Neural progenitor cell (in vitro differentiated cells): ENCODE measurements around the gene DDX25. TPM values are rescaled to one million over a fixed set of nuclear protein-coding genes. Genes with fewer than 3 reads are reported as not detected.

ENCODE experiments used
- DNase-seq: peaks from one replicate; pipeline ENCODE4 v3.0.0-alpha.2; 2016; ENCODE audit warnings: low spot score
- H2AFZ ChIP-seq: fragments of 200-600 bp; sonication (generic); replicated peaks from 2 replicates; pipeline ENCODE4 v1.6.1; 2016; ENCODE audit warnings: antibody characterized with exemption
- H3F3A ChIP-seq: fragments of 200-600 bp; sonication (generic); 2 replicates; pipeline ENCODE4 v1.6.1; 2016; ENCODE audit warnings: antibody characterized with exemption, low read depth
- H3K27ac ChIP-seq: fragments of 200-600 bp; sonication (generic); 2 replicates; pipeline ENCODE4 v1.5.1; 2016; ENCODE audit warnings: mild to moderate bottlenecking
- H3K27me3 ChIP-seq: fragments of 200-600 bp; sonication (generic); 2 replicates; pipeline ENCODE4 v1.6.1; 2016; ENCODE audit warnings: mild to moderate bottlenecking, moderate library complexity
- H3K36me3 ChIP-seq: fragments of 200-600 bp; sonication (generic); 2 replicates; pipeline ENCODE4 v1.5.1; 2016
- H3K4me1 ChIP-seq: fragments of 200-600 bp; sonication (generic); 2 replicates; pipeline ENCODE4 v1.6.1; 2016; ENCODE audit warnings: mixed run types
- H3K4me2 ChIP-seq: fragments of 200-600 bp; sonication (generic); 2 replicates; pipeline ENCODE4 v1.6.1; 2016
- H3K4me3 ChIP-seq: fragments of 200-600 bp; sonication (generic); 2 replicates; pipeline ENCODE4 v1.5.1; 2016
- H3K79me2 ChIP-seq: fragments of 200-600 bp; sonication (generic); 2 replicates; pipeline ENCODE4 v1.6.1; 2016; ENCODE audit warnings: low read depth
- H3K9ac ChIP-seq: fragments of 200-600 bp; sonication (generic); 2 replicates; pipeline ENCODE4 v1.6.1; 2016
- H3K9me3 ChIP-seq: fragments of 200-600 bp; sonication (generic); 2 replicates; pipeline ENCODE4 v1.5.1; 2016; ENCODE audit warnings: low read depth
- H4K20me1 ChIP-seq: fragments of 200-600 bp; sonication (generic); 2 replicates; pipeline ENCODE4 v1.6.1; 2016; ENCODE audit warnings: low read depth
- H3K27ac Mint-ChIP-seq: 3 replicates; pipeline ENCODE4 v1.8.0; 2021; ENCODE audit warnings: mixed read lengths
- H3K27me3 Mint-ChIP-seq: 2 replicates; pipeline ENCODE4 v1.8.0; 2022; ENCODE audit warnings: low read depth, mild to moderate bottlenecking, inconsistent platforms, moderate library complexity, mixed read lengths; ENCODE audit not compliant: insufficient read depth
- H3K36me3 Mint-ChIP-seq: 3 replicates; pipeline ENCODE4 v1.8.0; 2021; ENCODE audit warnings: mixed read lengths
- H3K4me1 Mint-ChIP-seq: 3 replicates; pipeline ENCODE4 v1.8.0; 2021; ENCODE audit warnings: mixed read lengths
- H3K4me3 Mint-ChIP-seq: 3 replicates; pipeline ENCODE4 v1.8.0; 2021; ENCODE audit warnings: mild to moderate bottlenecking, moderate library complexity, mixed read lengths
- H3K9me3 Mint-ChIP-seq: 3 replicates; pipeline ENCODE4 v1.8.0; 2020; ENCODE audit warnings: mixed read lengths
- CTCF ChIP-seq: fragments of 200-600 bp; sonication (generic); IDR thresholded peaks from 2 replicates; pipeline ENCODE4 v1.5.1; 2017; ENCODE audit warnings: antibody characterized with exemption, mild to moderate bottlenecking
- EZH2 ChIP-seq: fragments of 200-600 bp; sonication (generic); IDR thresholded peaks from 2 replicates; pipeline ENCODE4 v1.6.1; 2017; ENCODE audit warnings: antibody characterized with exemption, mild to moderate bottlenecking, moderate library complexity
- EZH2phosphoT487 ChIP-seq: fragments of 200-600 bp; sonication (generic); IDR thresholded peaks from 2 replicates; pipeline ENCODE4 v1.6.1; 2017; ENCODE audit warnings: antibody characterized with exemption
- total RNA-seq: library from RNA; depleted of rRNA; stranded (reverse); fragments of >200 nt; gene quantifications from 2 replicates; pipeline ENCODE4 v1.2.3, GENCODE V29; 2015; ENCODE audit warnings: low replicate concordance

Gene DDX25
- total RNA-seq, 1 donor from 2014 or later: 12.4 TPM

GRCh38 chr11:125922156-125922555 lies 17.8 kb downstream of the DDX25 start:
- Histone ChIP-seq H3K4me1 (peaks cover 8% of the 10 kb centered on the region), H3K9ac (no peak overlapping the region), H3K4me3 (no peak overlapping the region), H3K4me2 (no peak overlapping the region), H3F3A (no peaks in the 10 kb centered on the region), H2AFZ (no peak overlapping the region), H3K79me2 (no peaks in the 10 kb centered on the region), H3K9me3 (no peaks in the 10 kb centered on the region), H3K36me3 (no peaks in the 10 kb centered on the region), H3K27ac (no peak overlapping the region), H4K20me1 (no peaks in the 10 kb centered on the region), H3K27me3 (no peaks in the 10 kb centered on the region)
- H3K9me3 Mint-ChIP-seq: no peaks in the 10 kb centered on the region
- H3K4me1 Mint-ChIP-seq: peaks cover 15% of the 10 kb centered on the region
- no peaks in the 10 kb centered on the region for H3K27me3 Mint-ChIP-seq
- H3K36me3 Mint-ChIP-seq: no peaks in the 10 kb centered on the region
- peak overlapping the region; percentile 53 for H3K27ac Mint-ChIP-seq
- no peak overlapping the region for H3K4me3 Mint-ChIP-seq
- DNase-seq: no peak
- TF ChIP-seq CTCF: no peak
- TF ChIP-seq EZH2phosphoT487: no peak
- TF ChIP-seq EZH2: no peak

- Mint-ChIP-seq H3K27me3 (no peaks in the 10 kb centered on the region), H3K4me1 (peaks cover 15% of the 10 kb centered on the region), H3K4me3 (no peak overlapping the region), H3K9me3 (no peaks in the 10 kb centered on the region), H3K27ac (no peak overlapping the region), H3K36me3 (no peaks in the 10 kb centered on the region)
- no peaks in the 10 kb centered on the region for H3K9me3 ChIP-seq
- peak; percentile 85 for DNase-seq
- no peaks in the 10 kb centered on the region for H3K27me3 ChIP-seq
- no peak overlapping the region for H2AFZ ChIP-seq
- H3F3A ChIP-seq: no peaks in the 10 kb centered on the region
- no peak overlapping the region for H3K27ac ChIP-seq
- no peak overlapping the region for H3K4me2 ChIP-seq
- H4K20me1 ChIP-seq: no peaks in the 10 kb centered on the region
- TF ChIP-seq EZH2: no peak
- TF ChIP-seq EZH2phosphoT487: no peak
- TF ChIP-seq CTCF: peak; percentile 87
- no peak overlapping the region for H3K4me3 ChIP-seq
- no peaks in the 10 kb centered on the region for H3K79me2 ChIP-seq
- H3K36me3 ChIP-seq: no peaks in the 10 kb centered on the region
- H3K4me1 ChIP-seq: peaks cover 8% of the 10 kb centered on the region
- no peak overlapping the region for H3K9ac ChIP-seq
Measured at GRCh38 chr11:125923012-125923579, 18.8 kb downstream of the DDX25 start.

- Histone ChIP-seq H3K36me3 (no peaks in the 10 kb centered on the region), H3K27me3 (no peaks in the 10 kb centered on the region), H3K4me1 (peaks cover 8% of the 10 kb centered on the region), H3F3A (no peaks in the 10 kb centered on the region), H3K27ac (no peak overlapping the region), H3K79me2 (no peaks in the 10 kb centered on the region), H3K9me3 (no peaks in the 10 kb centered on the region), H3K4me2 (no peak overlapping the region), H4K20me1 (no peaks in the 10 kb centered on the region), H2AFZ (no peak overlapping the region), H3K9ac (no peak overlapping the region), H3K4me3 (no peak overlapping the region)
- Mint-ChIP-seq H3K9me3 (no peaks in the 10 kb centered on the region), H3K27me3 (no peaks in the 10 kb centered on the region), H3K4me1 (peaks cover 15% of the 10 kb centered on the region), H3K4me3 (no peak overlapping the region), H3K36me3 (no peaks in the 10 kb centered on the region), H3K27ac (no peak overlapping the region)
- TF ChIP-seq CTCF (no peak), EZH2 (no peak), EZH2phosphoT487 (no peak)
- no peak for DNase-seq
Measured at GRCh38 chr11:125923633-125924032, 19.3 kb downstream of the DDX25 start.
